ENCODE data around the gene FGF23.
A peak's percentile ranks its signal among the peaks of the same experiment; 100 is the strongest.

FGF23 gene

GRCh38 chr12:4353785-4354208, 25.7 kb downstream of the FGF23 start:
- Histone ChIP-seq H3K27me3 (ENCODE audit: control insufficient read depth, insufficient read depth, low read length) (no peaks in the 10 kb centered on the region), H3K4me1 (ENCODE audit: control insufficient read depth, insufficient read depth, low read length) (no peaks in the 10 kb centered on the region), H3K9ac (ENCODE audit: low read length) (no peak overlapping the region), H3K36me3 (ENCODE audit: control insufficient read depth, insufficient read depth, low read length) (peaks cover 46% of the 10 kb centered on the region), H3K9me3 (ENCODE audit: control insufficient read depth, insufficient read depth, low read depth, low read length) (no peaks in the 10 kb centered on the region), H3K27ac (ENCODE audit: low read depth, low read length) (no peak overlapping the region), H3K4me3 (ENCODE audit: low read depth, low read length) (no peak overlapping the region)

GRCh38 chr12:4346931-4347330, 32.6 kb downstream of the FGF23 start:
- Histone ChIP-seq H3K36me3 (ENCODE audit: control insufficient read depth, insufficient read depth, low read length) (peaks cover 36% of the 10 kb centered on the region), H3K9me3 (ENCODE audit: control insufficient read depth, insufficient read depth, low read depth, low read length) (0 out of 2 replicates have a peak, but pooled peaks cover 8% of the 10 kb centered on the region), H3K9ac (ENCODE audit: low read length) (no peak overlapping the region), H3K4me3 (ENCODE audit: low read depth, low read length) (no peak overlapping the region), H3K27ac (ENCODE audit: low read depth, low read length) (no peak overlapping the region), H3K27me3 (ENCODE audit: control insufficient read depth, insufficient read depth, low read length) (no peaks in the 10 kb centered on the region), H3K4me1 (ENCODE audit: control insufficient read depth, insufficient read depth, low read length) (no peaks in the 10 kb centered on the region)

- H3K36me3 ChIP-seq (ENCODE audit: control insufficient read depth, insufficient read depth, low read length): peaks cover 69% of the 10 kb centered on the region
- no peaks in the 10 kb centered on the region for H3K4me1 ChIP-seq (ENCODE audit: control insufficient read depth, insufficient read depth, low read length)
- H3K27ac ChIP-seq (ENCODE audit: low read depth, low read length): no peak overlapping the region
- no peak overlapping the region for H3K4me3 ChIP-seq (ENCODE audit: low read depth, low read length)
- peaks cover 10% of the 10 kb centered on the region; the same call in 1 of the 2 replicates for H3K9me3 ChIP-seq (ENCODE audit: control insufficient read depth, insufficient read depth, low read depth, low read length)
- H3K27me3 ChIP-seq (ENCODE audit: control insufficient read depth, insufficient read depth, low read length): no peaks in the 10 kb centered on the region
- no peak overlapping the region for H3K9ac ChIP-seq (ENCODE audit: low read length)
These were observed 47.7 kb downstream of the FGF23 start for GRCh38 chr12:4331842-4332241.

- H3K4me3 ChIP-seq (ENCODE audit: low read depth, low read length): no peak overlapping the region
- no peaks in the 10 kb centered on the region for H3K4me1 ChIP-seq (ENCODE audit: control insufficient read depth, insufficient read depth, low read length)
- no peak overlapping the region for H3K27ac ChIP-seq (ENCODE audit: low read depth, low read length)
- H3K9ac ChIP-seq (ENCODE audit: low read length): no peak overlapping the region
- H3K36me3 ChIP-seq (ENCODE audit: control insufficient read depth, insufficient read depth, low read length): peaks cover 63% of the 10 kb centered on the region
- peaks cover 10% of the 10 kb centered on the region; the same call in 1 of the 2 replicates for H3K9me3 ChIP-seq (ENCODE audit: control insufficient read depth, insufficient read depth, low read depth, low read length)
- no peaks in the 10 kb centered on the region for H3K27me3 ChIP-seq (ENCODE audit: control insufficient read depth, insufficient read depth, low read length)
These were observed 48.3 kb downstream of the FGF23 start for GRCh38 chr12:4331221-4331620.

GRCh38 chr12:4330203-4330602, 49.3 kb downstream of the FGF23 start:
- peaks cover 53% of the 10 kb centered on the region for H3K36me3 ChIP-seq (ENCODE audit: control insufficient read depth, insufficient read depth, low read length)
- no peaks in the 10 kb centered on the region for H3K27me3 ChIP-seq (ENCODE audit: control insufficient read depth, insufficient read depth, low read length)
- no peaks in the 10 kb centered on the region for H3K4me1 ChIP-seq (ENCODE audit: control insufficient read depth, insufficient read depth, low read length)
- no peak overlapping the region for H3K4me3 ChIP-seq (ENCODE audit: low read depth, low read length)
- H3K9ac ChIP-seq (ENCODE audit: low read length): no peak overlapping the region
- peaks cover 5% of the 10 kb centered on the region; the same call in 1 of the 2 replicates for H3K9me3 ChIP-seq (ENCODE audit: control insufficient read depth, insufficient read depth, low read depth, low read length)
- H3K27ac ChIP-seq (ENCODE audit: low read depth, low read length): no peak overlapping the region

- peaks cover 36% of the 10 kb centered on the region for H3K36me3 ChIP-seq (ENCODE audit: control insufficient read depth, insufficient read depth, low read length)
- peaks cover 6% of the 10 kb centered on the region; the same call in 1 of the 2 replicates for H3K4me1 ChIP-seq (ENCODE audit: control insufficient read depth, insufficient read depth, low read length)
- H3K4me3 ChIP-seq (ENCODE audit: low read depth, low read length): no peak overlapping the region
- H3K9ac ChIP-seq (ENCODE audit: low read length): no peak overlapping the region
- H3K27me3 ChIP-seq (ENCODE audit: control insufficient read depth, insufficient read depth, low read length): no peaks in the 10 kb centered on the region
- no peaks in the 10 kb centered on the region for H3K9me3 ChIP-seq (ENCODE audit: control insufficient read depth, insufficient read depth, low read depth, low read length)
- H3K27ac ChIP-seq (ENCODE audit: low read depth, low read length): no peak overlapping the region; the same call in 1 of the 2 replicates
These were observed 52.2 kb downstream of the FGF23 start for GRCh38 chr12:4327293-4327692.

- Histone ChIP-seq H3K9me3 (ENCODE audit: control insufficient read depth, insufficient read depth, low read depth, low read length) (no peaks in the 10 kb centered on the region), H3K36me3 (ENCODE audit: control insufficient read depth, insufficient read depth, low read length) (peaks cover 24% of the 10 kb centered on the region), H3K4me1 (ENCODE audit: control insufficient read depth, insufficient read depth, low read length) (peaks cover 9% of the 10 kb centered on the region; the same call in 1 of the 2 replicates), H3K27me3 (ENCODE audit: control insufficient read depth, insufficient read depth, low read length) (no peaks in the 10 kb centered on the region), H3K4me3 (ENCODE audit: low read depth, low read length) (no peak overlapping the region), H3K27ac (ENCODE audit: low read depth, low read length) (no peak overlapping the region), H3K9ac (ENCODE audit: low read length) (no peak overlapping the region)
These were observed 53.5 kb downstream of the FGF23 start for GRCh38 chr12:4325966-4326365.

GRCh38 chr12:4324366-4324765, 55.1 kb downstream of the FGF23 start:
- H3K36me3 ChIP-seq (ENCODE audit: control insufficient read depth, insufficient read depth, low read length): peaks cover 13% of the 10 kb centered on the region
- H3K9ac ChIP-seq (ENCODE audit: low read length): no peak overlapping the region
- no peak overlapping the region for H3K4me3 ChIP-seq (ENCODE audit: low read depth, low read length)
- H3K4me1 ChIP-seq (ENCODE audit: control insufficient read depth, insufficient read depth, low read length): peaks cover 9% of the 10 kb centered on the region; the same call in 1 of the 2 replicates
- H3K27me3 ChIP-seq (ENCODE audit: control insufficient read depth, insufficient read depth, low read length): no peaks in the 10 kb centered on the region
- no peak overlapping the region for H3K27ac ChIP-seq (ENCODE audit: low read depth, low read length)
- no peaks in the 10 kb centered on the region for H3K9me3 ChIP-seq (ENCODE audit: control insufficient read depth, insufficient read depth, low read depth, low read length)

GRCh38 chr12:4323396-4323795, 56.1 kb downstream of the FGF23 start:
- H3K9me3 ChIP-seq (ENCODE audit: control insufficient read depth, insufficient read depth, low read depth, low read length): no peaks in the 10 kb centered on the region
- no peak overlapping the region for H3K27ac ChIP-seq (ENCODE audit: low read depth, low read length)
- no peak overlapping the region for H3K9ac ChIP-seq (ENCODE audit: low read length)
- H3K4me3 ChIP-seq (ENCODE audit: low read depth, low read length): no peak overlapping the region
- peaks cover 9% of the 10 kb centered on the region; the same call in 1 of the 2 replicates for H3K4me1 ChIP-seq (ENCODE audit: control insufficient read depth, insufficient read depth, low read length)
- H3K36me3 ChIP-seq (ENCODE audit: control insufficient read depth, insufficient read depth, low read length): peaks cover 12% of the 10 kb centered on the region; the same call in 1 of the 2 replicates
- no peaks in the 10 kb centered on the region for H3K27me3 ChIP-seq (ENCODE audit: control insufficient read depth, insufficient read depth, low read length)

GRCh38 chr12:4322726-4323125, 56.8 kb downstream of the FGF23 start:
- Histone ChIP-seq H3K4me1 (ENCODE audit: control insufficient read depth, insufficient read depth, low read length) (peaks cover 9% of the 10 kb centered on the region; the same call in 1 of the 2 replicates), H3K27ac (ENCODE audit: low read depth, low read length) (no peak overlapping the region), H3K27me3 (ENCODE audit: control insufficient read depth, insufficient read depth, low read length) (no peaks in the 10 kb centered on the region), H3K9ac (ENCODE audit: low read length) (no peak overlapping the region), H3K4me3 (ENCODE audit: low read depth, low read length) (peak overlapping the region; percentile 82; the same call in 1 of the 2 replicates), H3K36me3 (ENCODE audit: control insufficient read depth, insufficient read depth, low read length) (peaks cover 9% of the 10 kb centered on the region; the same call in 1 of the 2 replicates), H3K9me3 (ENCODE audit: control insufficient read depth, insufficient read depth, low read depth, low read length) (no peaks in the 10 kb centered on the region)

- peaks cover 9% of the 10 kb centered on the region; the same call in 1 of the 2 replicates for H3K36me3 ChIP-seq (ENCODE audit: control insufficient read depth, insufficient read depth, low read length)
- no peaks in the 10 kb centered on the region for H3K27me3 ChIP-seq (ENCODE audit: control insufficient read depth, insufficient read depth, low read length)
- H3K4me3 ChIP-seq (ENCODE audit: low read depth, low read length): peak within 1 kb of the TSS; percentile 82
- H3K9me3 ChIP-seq (ENCODE audit: control insufficient read depth, insufficient read depth, low read depth, low read length): no peaks in the 10 kb centered on the region
- H3K4me1 ChIP-seq (ENCODE audit: control insufficient read depth, insufficient read depth, low read length): peaks cover 9% of the 10 kb centered on the region; the same call in 1 of the 2 replicates
- H3K9ac ChIP-seq (ENCODE audit: low read length): peak within 1 kb of the TSS; percentile 94
- H3K27ac ChIP-seq (ENCODE audit: low read depth, low read length): peak within 1 kb of the TSS; percentile 83
These were observed 58.4 kb downstream of the FGF23 start, which contains the start of gene TIGAR for GRCh38 chr12:4320853-4321701. Gene TIGAR, plus strand, starts transcription at chr12:4321213. Its CDS starts 59 bp downstream, at chr12:4321272.
